Panc1 (cell line): Measurements from ENCODE around the gene ATP8B3. TPM values are rescaled to one million over a fixed set of nuclear protein-coding genes. Genes with fewer than 3 reads are reported as not detected.
A peak's percentile ranks its signal among the peaks of the same experiment; 100 is the strongest.

Experiments used
- ATAC-seq: fragments of 200-7000 bp; cut with Tn5 transposase; 2 replicates; pipeline ENCODE4 v1.9.1; 2020; ENCODE audit warnings: mild to moderate bottlenecking, moderate library complexity
- BruUV-seq: library from RNA; stranded (reverse); fragments of 400-500 nt; replicated peaks from 2 replicates; lab custom pipeline; 2021; lab: Mats Ljungman, UMichigan
- CTCF ChIA-PET: fragments of 300-600 bp; sonication (Branson Sonifier 250); formaldehyde crosslinking; loops from one replicate; lab custom pipeline; 2022; ENCODE audit warnings: antibody characterized with exemption; lab: Charles Lee
- POLR2A ChIA-PET: fragments of 300-600 bp; sonication (Branson Sonifier 250); formaldehyde crosslinking; loops from one replicate; lab custom pipeline; 2022; ENCODE audit warnings: antibody characterized with exemption; lab: Charles Lee
- DNase-seq: peaks from one replicate; pipeline ENCODE4 v3.0.0-alpha.2; 2010; ENCODE audit warnings: low read depth, low spot score
- H3K27ac ChIP-seq: 2 replicates; pipeline ENCODE4 v1.5.1; 2011; ENCODE audit warnings: mild to moderate bottlenecking, low read length, inconsistent platforms
- H3K27me3 ChIP-seq: fragments of 200-500 bp; sonication (Bioruptor generic); 2 replicates; pipeline ENCODE4 v1.6.0; 2014; ENCODE audit warnings: low read length, inconsistent platforms; ENCODE audit not compliant: control insufficient read depth, insufficient read depth
- H3K36me3 ChIP-seq: fragments of 200-500 bp; sonication (Bioruptor generic); 2 replicates; pipeline ENCODE4 v1.5.1; 2014; ENCODE audit warnings: inconsistent platforms, mild to moderate bottlenecking, low read length, moderate library complexity; ENCODE audit not compliant: control insufficient read depth, insufficient read depth
- H3K4me1 ChIP-seq: 2 replicates; pipeline ENCODE4 v1.5.1; 2011; ENCODE audit warnings: inconsistent platforms, mild to moderate bottlenecking, low read length, moderate library complexity; ENCODE audit not compliant: control insufficient read depth, insufficient read depth
- H3K4me3 ChIP-seq, 2 experiments: 2 replicates each; pipeline ENCODE4 v1.5.1; 2011 to 2012; ENCODE audit warnings: low read depth in 2 of 2, low read length in 2 of 2, mild to moderate bottlenecking in 2 of 2, inconsistent platforms in 1 of 2, moderate library complexity in 1 of 2
- H3K9me3 ChIP-seq: fragments of 200-500 bp; sonication (Bioruptor generic); 2 replicates; pipeline ENCODE4 v1.5.1; 2014; ENCODE audit warnings: low read depth, mild to moderate bottlenecking, inconsistent platforms, low read length, moderate library complexity; ENCODE audit not compliant: control insufficient read depth, insufficient read depth
- CTCF ChIP-seq: fragments of 450-650 bp; IDR thresholded peaks from 2 replicates; pipeline ENCODE4 v1.5.1; 2017; ENCODE audit warnings: mild to moderate bottlenecking
- POLR2AphosphoS5 ChIP-seq: IDR thresholded peaks from 2 replicates; pipeline ENCODE4 v1.6.1; 2012; ENCODE audit warnings: mild to moderate bottlenecking, low read depth, low read length, moderate library complexity
- SIN3A ChIP-seq: IDR thresholded peaks from 2 replicates; pipeline ENCODE4 v1.6.1; 2012; ENCODE audit warnings: low read depth, mild to moderate bottlenecking, low read length, moderate library complexity, borderline replicate concordance; ENCODE audit not compliant: insufficient read depth
- TCF7L2 ChIP-seq: IDR thresholded peaks from 2 replicates; pipeline ENCODE4 v1.6.1; 2011; ENCODE audit warnings: mild to moderate bottlenecking, low read depth, low read length, inconsistent platforms
- in situ Hi-C: cut with HindIII; loops from 2 replicates; pipeline ENCODE4 v1.10.0; 2016; ENCODE audit warnings: low sequenced_read_pairs, low pct_unique_long_range_greater_than_20kb
- intact Hi-C: fragments of 100-400 bp; cut with micrococcal nuclease; formaldehyde crosslinking; loops from one replicate; pipeline ENCODE4 v1.10.0; 2022; ENCODE audit not compliant: unreplicated experiment
- total RNA-seq: library from RNA; stranded (reverse); gene quantifications from one replicate; pipeline ENCODE4 v1.2.1, GENCODE V29; 2021; ENCODE audit not compliant: unreplicated experiment
- TF ChIP-seq, protein P1 (sequence below), 2 experiments: IDR thresholded peaks; 2 replicates each; pipeline ENCODE4 v1.6.1; 2011 to 2012; ENCODE audit warnings: low read depth in 2 of 2, control low read depth in 1 of 2, low read length in 1 of 2, mild to moderate bottlenecking in 1 of 2, moderate library complexity in 1 of 2; ENCODE audit not compliant: insufficient read depth in 1 of 2

ATP8B3 gene
- total RNA-seq, 1 experiment from 2014 or later = 67.7 TPM

- no TSS peak for BruUV-seq
- in situ Hi-C loops = no loop called here
- POLR2A ChIA-PET = no interaction called here
Measured at GRCh38 chr19:1775951-1776605, 36.0 kb downstream of the ATP8B3 start.

GRCh38 chr19:1774989-1775772 lies 36.9 kb downstream of the ATP8B3 start:
- H3K36me3 ChIP-seq = no peaks in the 10 kb centered on the region; the same call in 1 of the 2 replicates
- H3K27ac ChIP-seq = no peak overlapping the region
- ChIA-PET CTCF (interaction anchor here (0.6 to 0.7 kb wide), 2 partner anchors 11 to 102 kb away, joined by 4 read pairs; no protein-coding TSS in a partner anchor), POLR2A (no interaction called here)
- intact Hi-C loops = no loop called here
- no peak overlapping the region for H3K4me3 ChIP-seq
- in situ Hi-C loops = no loop called here
- no peak for DNase-seq
- ATAC-seq = peak; percentile 78
- no peaks in the 10 kb centered on the region for H3K27me3 ChIP-seq
- H3K9me3 ChIP-seq = no peaks in the 10 kb centered on the region
- BruUV-seq = no TSS peak
- peaks cover 24% of the 10 kb centered on the region for H3K4me1 ChIP-seq
- TF ChIP-seq SIN3A = no peak
- peak; percentile 92 for TF ChIP-seq CTCF

More at GRCh38 chr19:1775951-1776605, 36.0 kb downstream of the ATP8B3 start:
- Histone ChIP-seq H3K9me3 (no peaks in the 10 kb centered on the region), H3K27ac (no peak overlapping the region), H3K27me3 (no peaks in the 10 kb centered on the region), H3K36me3 (no peaks in the 10 kb centered on the region; the same call in 1 of the 2 replicates), H3K4me3 (no peak overlapping the region), H3K4me1 (peaks cover 30% of the 10 kb centered on the region)
- TF ChIP-seq, protein P1, sequence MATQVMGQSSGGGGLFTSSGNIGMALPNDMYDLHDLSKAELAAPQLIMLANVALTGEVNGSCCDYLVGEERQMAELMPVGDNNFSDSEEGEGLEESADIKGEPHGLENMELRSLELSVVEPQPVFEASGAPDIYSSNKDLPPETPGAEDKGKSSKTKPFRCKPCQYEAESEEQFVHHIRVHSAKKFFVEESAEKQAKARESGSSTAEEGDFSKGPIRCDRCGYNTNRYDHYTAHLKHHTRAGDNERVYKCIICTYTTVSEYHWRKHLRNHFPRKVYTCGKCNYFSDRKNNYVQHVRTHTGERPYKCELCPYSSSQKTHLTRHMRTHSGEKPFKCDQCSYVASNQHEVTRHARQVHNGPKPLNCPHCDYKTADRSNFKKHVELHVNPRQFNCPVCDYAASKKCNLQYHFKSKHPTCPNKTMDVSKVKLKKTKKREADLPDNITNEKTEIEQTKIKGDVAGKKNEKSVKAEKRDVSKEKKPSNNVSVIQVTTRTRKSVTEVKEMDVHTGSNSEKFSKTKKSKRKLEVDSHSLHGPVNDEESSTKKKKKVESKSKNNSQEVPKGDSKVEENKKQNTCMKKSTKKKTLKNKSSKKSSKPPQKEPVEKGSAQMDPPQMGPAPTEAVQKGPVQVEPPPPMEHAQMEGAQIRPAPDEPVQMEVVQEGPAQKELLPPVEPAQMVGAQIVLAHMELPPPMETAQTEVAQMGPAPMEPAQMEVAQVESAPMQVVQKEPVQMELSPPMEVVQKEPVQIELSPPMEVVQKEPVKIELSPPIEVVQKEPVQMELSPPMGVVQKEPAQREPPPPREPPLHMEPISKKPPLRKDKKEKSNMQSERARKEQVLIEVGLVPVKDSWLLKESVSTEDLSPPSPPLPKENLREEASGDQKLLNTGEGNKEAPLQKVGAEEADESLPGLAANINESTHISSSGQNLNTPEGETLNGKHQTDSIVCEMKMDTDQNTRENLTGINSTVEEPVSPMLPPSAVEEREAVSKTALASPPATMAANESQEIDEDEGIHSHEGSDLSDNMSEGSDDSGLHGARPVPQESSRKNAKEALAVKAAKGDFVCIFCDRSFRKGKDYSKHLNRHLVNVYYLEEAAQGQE (IDR thresholded peaks at IDR 0.05; ENCODE audit: insufficient read depth in 1 of 2, low read depth in 2 of 2, low read length in 1 of 2) = no peak
- no peak for TF ChIP-seq TCF7L2
- no peak for TF ChIP-seq SIN3A
- TF ChIP-seq CTCF = no peak
- no peak for TF ChIP-seq POLR2AphosphoS5
- DNase-seq (no peak), ATAC-seq (no peak)
- CTCF ChIA-PET = no interaction called here
- intact Hi-C loops = no loop called here
